Right atrium auricular region (tissue), 2 donors: ENCODE results near the gene GHRH. TPM values are rescaled to one million over a fixed set of nuclear protein-coding genes. Genes with fewer than 3 reads are reported as not detected.

Source experiments
- DNase-seq: peaks from one replicate; pipeline ENCODE4 v3.0.0-alpha.2; 2019; ENCODE audit warnings: low spot score
- H3K27ac ChIP-seq, 2 donors: fragments of 200-600 bp; sonication (generic); 1 replicate in 1 of 2; 2 replicates in 1 of 2; pipeline ENCODE4 v1.5.1; 2016 to 2019
- H3K27me3 ChIP-seq, 2 donors: fragments of 200-600 bp; sonication (generic); one replicate each; pipeline versions ENCODE4 v1.5.1 to v1.6.0; 2017 to 2019
- H3K36me3 ChIP-seq: fragments of 200-600 bp; sonication (generic); one replicate; pipeline ENCODE4 v1.5.1; 2016
- H3K4me1 ChIP-seq, 2 donors: fragments of 200-600 bp; sonication (generic); one replicate each; pipeline versions ENCODE4 v1.5.1 to v1.6.0; 2017 to 2019
- H3K4me3 ChIP-seq, 2 donors: fragments of 200-600 bp; sonication (generic); 1 replicate in 1 of 2; 2 replicates in 1 of 2; pipeline ENCODE4 v1.5.1; 2017 to 2019; ENCODE audit warnings: mild to moderate bottlenecking in 1 of 2, moderate library complexity in 1 of 2
- H3K9me3 ChIP-seq, 2 donors: fragments of 200-600 bp; sonication (generic); one replicate each; pipeline ENCODE4 v1.5.1; 2019
- total RNA-seq, 2 donors: library from RNA; depleted of rRNA; stranded (reverse); fragments of >200 nt; gene quantifications; one replicate each; pipeline ENCODE4 v1.1.0, GENCODE V29; 2016
- TF ChIP-seq, protein P1 (sequence below), 2 donors: fragments of 200-600 bp; sonication (generic); IDR thresholded peaks; one replicate each; pipeline ENCODE4 v1.5.1; 2019; ENCODE audit warnings: antibody characterized with exemption in 2 of 2

Gene GHRH
- total RNA-seq, 2 donors from 2014 or later, result 1.5 to 3.6 TPM

DNA sequence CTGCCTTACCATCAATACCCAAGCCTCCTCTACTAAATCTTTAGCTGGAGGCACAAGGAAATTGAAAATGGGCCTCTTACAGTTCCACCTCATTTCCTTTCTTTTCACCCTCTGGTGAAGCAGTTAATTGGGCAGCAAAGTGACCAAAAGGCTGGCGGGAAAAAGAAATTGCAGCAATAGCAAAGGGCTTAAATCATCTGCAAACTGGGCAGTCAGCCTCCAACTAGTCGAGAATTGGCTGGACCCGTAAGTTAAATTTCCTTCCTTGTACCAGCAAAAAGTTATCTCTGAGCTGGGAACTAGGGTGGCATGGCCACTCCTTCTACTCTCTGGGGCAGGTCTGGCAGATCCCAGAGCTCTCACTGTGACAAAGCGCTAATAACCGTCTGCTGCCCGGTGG is 33.5 kb downstream of the GHRH start:
- TF ChIP-seq, protein P1, sequence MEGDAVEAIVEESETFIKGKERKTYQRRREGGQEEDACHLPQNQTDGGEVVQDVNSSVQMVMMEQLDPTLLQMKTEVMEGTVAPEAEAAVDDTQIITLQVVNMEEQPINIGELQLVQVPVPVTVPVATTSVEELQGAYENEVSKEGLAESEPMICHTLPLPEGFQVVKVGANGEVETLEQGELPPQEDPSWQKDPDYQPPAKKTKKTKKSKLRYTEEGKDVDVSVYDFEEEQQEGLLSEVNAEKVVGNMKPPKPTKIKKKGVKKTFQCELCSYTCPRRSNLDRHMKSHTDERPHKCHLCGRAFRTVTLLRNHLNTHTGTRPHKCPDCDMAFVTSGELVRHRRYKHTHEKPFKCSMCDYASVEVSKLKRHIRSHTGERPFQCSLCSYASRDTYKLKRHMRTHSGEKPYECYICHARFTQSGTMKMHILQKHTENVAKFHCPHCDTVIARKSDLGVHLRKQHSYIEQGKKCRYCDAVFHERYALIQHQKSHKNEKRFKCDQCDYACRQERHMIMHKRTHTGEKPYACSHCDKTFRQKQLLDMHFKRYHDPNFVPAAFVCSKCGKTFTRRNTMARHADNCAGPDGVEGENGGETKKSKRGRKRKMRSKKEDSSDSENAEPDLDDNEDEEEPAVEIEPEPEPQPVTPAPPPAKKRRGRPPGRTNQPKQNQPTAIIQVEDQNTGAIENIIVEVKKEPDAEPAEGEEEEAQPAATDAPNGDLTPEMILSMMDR (IDR thresholded peaks at IDR 0.05), result no peak
- Histone ChIP-seq H3K27me3 (no peaks in the 10 kb centered on the region), H3K36me3 (peaks cover 76% of the 10 kb centered on the region), H3K4me3 (no peak overlapping the region), H3K4me1 (peaks cover 0 to 36% of the 10 kb centered on the region in 2 donors), H3K9me3 (no peaks in the 10 kb centered on the region), H3K27ac (peak overlapping the region; percentile 68)
- peak; percentile 56 for DNase-seq

- Histone ChIP-seq H3K9me3 (no peaks in the 10 kb centered on the region), H3K27ac (peak overlapping the region; percentile 37 to 68), H3K4me3 (no peak overlapping the region), H3K36me3 (peaks cover 64% of the 10 kb centered on the region), H3K27me3 (no peaks in the 10 kb centered on the region), H3K4me1 (peaks cover 0 to 36% of the 10 kb centered on the region in 2 donors)
- TF ChIP-seq, protein P1 (IDR thresholded peaks at IDR 0.05), result no peak
- no peak for DNase-seq
These were observed 34.7 kb downstream of the GHRH start for GRCh38 chr20:37226889-37227288.

DNA sequence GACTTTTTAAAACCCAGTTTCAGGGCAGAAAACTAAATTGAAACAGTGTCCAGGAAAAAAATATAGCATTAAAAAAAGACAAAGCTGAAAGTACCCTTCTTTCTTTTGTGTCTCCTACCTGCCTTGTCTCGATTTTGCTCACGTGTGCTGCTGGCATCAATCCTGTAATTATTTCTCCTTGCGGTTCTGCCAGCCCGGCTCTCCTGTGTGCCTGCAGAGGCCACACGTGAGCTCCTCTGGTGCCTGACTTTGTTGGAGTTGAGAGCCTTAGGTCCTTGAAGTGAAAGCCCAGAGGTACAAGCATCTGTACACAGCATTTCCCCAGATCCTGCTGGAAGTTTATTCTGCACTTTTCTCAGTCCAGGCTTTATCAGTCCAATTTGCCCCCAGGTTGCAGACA is 36.5 kb downstream of the GHRH start:
- peaks cover 0 to 44% of the 10 kb centered on the region in 2 donors for H3K4me1 ChIP-seq
- H3K36me3 ChIP-seq, result peaks cover 47% of the 10 kb centered on the region
- no peak overlapping the region for H3K27ac ChIP-seq
- no peaks in the 10 kb centered on the region for H3K9me3 ChIP-seq
- TF ChIP-seq, protein P1 (IDR thresholded peaks at IDR 0.05), result no peak
- no peak for DNase-seq
- no peaks in the 10 kb centered on the region for H3K27me3 ChIP-seq
- no peak overlapping the region for H3K4me3 ChIP-seq

DNA sequence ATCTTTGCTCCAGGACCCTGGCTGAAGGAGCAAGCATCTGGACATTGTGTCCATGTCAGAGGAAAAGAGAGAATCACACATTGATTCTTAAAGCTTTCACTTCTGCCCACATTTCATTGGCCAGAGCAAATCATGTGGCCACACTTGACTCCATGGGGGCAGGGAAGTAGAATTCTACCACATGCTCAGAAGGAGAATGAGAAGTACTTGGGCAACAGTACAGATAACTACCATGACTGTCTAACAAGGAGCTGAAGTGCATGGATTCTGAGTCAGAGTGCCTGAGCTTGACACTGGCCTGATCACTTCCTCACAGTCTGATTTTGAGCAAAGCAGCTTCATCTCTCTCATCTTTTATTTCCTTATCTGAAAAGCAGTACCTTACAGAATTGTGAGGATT is 38.6 kb downstream of the GHRH start:
- TF ChIP-seq, protein P1 (IDR thresholded peaks at IDR 0.05), result no peak
- H3K9me3 ChIP-seq, result no peaks in the 10 kb centered on the region
- no peak overlapping the region for H3K27ac ChIP-seq
- peaks cover 0 to 28% of the 10 kb centered on the region in 2 donors for H3K4me1 ChIP-seq
- H3K36me3 ChIP-seq, result peaks cover 42% of the 10 kb centered on the region
- H3K27me3 ChIP-seq, result no peaks in the 10 kb centered on the region
- no peak overlapping the region for H3K4me3 ChIP-seq
- no peak for DNase-seq

GRCh38 chr20:37222086-37222485 is 39.5 kb downstream of the GHRH start:
- Histone ChIP-seq H3K27ac (no peak overlapping the region), H3K4me3 (no peak overlapping the region), H3K27me3 (no peaks in the 10 kb centered on the region), H3K9me3 (no peaks in the 10 kb centered on the region), H3K36me3 (peaks cover 48% of the 10 kb centered on the region), H3K4me1 (peaks cover 0 to 19% of the 10 kb centered on the region in 2 donors)
- no peak for DNase-seq
- TF ChIP-seq, protein P1 (IDR thresholded peaks at IDR 0.05), result no peak

- DNase-seq, result no peak
- H3K27ac ChIP-seq, result no peak overlapping the region
- no peaks in the 10 kb centered on the region for H3K9me3 ChIP-seq
- peaks cover 48% of the 10 kb centered on the region for H3K36me3 ChIP-seq
- TF ChIP-seq, protein P1 (IDR thresholded peaks at IDR 0.05), result no peak
- no peaks in the 10 kb centered on the region for H3K27me3 ChIP-seq
- no peak overlapping the region for H3K4me3 ChIP-seq
- H3K4me1 ChIP-seq, result peaks cover 0 to 9% of the 10 kb centered on the region in 2 donors
These were observed 40.9 kb downstream of the GHRH start for GRCh38 chr20:37220731-37221130.
